GM23338 (cell line): ENCODE data around the gene DHRS13. TPM values are rescaled to one million over a fixed set of nuclear protein-coding genes. Genes with fewer than 3 reads are reported as not detected.

Experiments
- ATAC-seq: fragments of 200-7000 bp; cut with Tn5 transposase; 3 replicates; pipeline ENCODE4 v1.9.1; 2020
- DNase-seq: peaks from one replicate; pipeline ENCODE4 v3.0.0-alpha.2; 2015; ENCODE audit warnings: low spot score
- H2AFZ ChIP-seq: fragments of 200-600 bp; sonication (generic); 2 replicates; pipeline ENCODE4 v1.8.0; 2016; ENCODE audit warnings: antibody characterized with exemption, mild to moderate bottlenecking, moderate library complexity
- H3F3A ChIP-seq: fragments of 200-600 bp; sonication (generic); replicated peaks from 2 replicates; pipeline ENCODE4 v1.8.0; 2017; ENCODE audit warnings: antibody characterized with exemption, mixed run types, low read depth
- H3K27ac ChIP-seq: fragments of 200-600 bp; sonication (generic); 2 replicates; pipeline ENCODE4 v1.6.1; 2016; ENCODE audit warnings: low read depth
- H3K27me3 ChIP-seq: fragments of 200-600 bp; sonication (generic); 2 replicates; pipeline ENCODE4 v1.8.0; 2016; ENCODE audit warnings: mild to moderate bottlenecking, mixed run types, moderate library complexity; ENCODE audit not compliant: insufficient read depth
- H3K36me3 ChIP-seq: fragments of 200-600 bp; sonication (generic); 2 replicates; pipeline ENCODE4 v1.8.0; 2016; ENCODE audit warnings: mild to moderate bottlenecking; ENCODE audit not compliant: insufficient read depth
- H3K4me1 ChIP-seq: fragments of 200-600 bp; sonication (generic); 2 replicates; pipeline ENCODE4 v1.8.0; 2016; ENCODE audit warnings: mild to moderate bottlenecking, moderate library complexity; ENCODE audit not compliant: insufficient read depth
- H3K4me2 ChIP-seq: fragments of 200-600 bp; sonication (generic); 2 replicates; pipeline ENCODE4 v1.7.1; 2017; ENCODE audit warnings: mixed run types
- H3K4me3 ChIP-seq: fragments of 200-600 bp; sonication (generic); 2 replicates; pipeline ENCODE4 v1.6.1; 2016; ENCODE audit warnings: mixed run types
- H3K79me2 ChIP-seq: fragments of 200-600 bp; sonication (generic); replicated peaks from 2 replicates; pipeline ENCODE4 v1.8.0; 2017; ENCODE audit warnings: mild to moderate bottlenecking; ENCODE audit not compliant: insufficient read depth
- H3K9me2 ChIP-seq: fragments of 200-600 bp; sonication (generic); 2 replicates; pipeline ENCODE4 v1.8.0; 2017; ENCODE audit not compliant: insufficient read depth
- H4K20me1 ChIP-seq: fragments of 200-600 bp; sonication (generic); replicated peaks from 2 replicates; pipeline ENCODE4 v1.8.0; 2017; ENCODE audit warnings: mild to moderate bottlenecking; ENCODE audit not compliant: insufficient read depth
- H3K27ac Mint-ChIP-seq: 2 replicates; pipeline ENCODE4 v1.8.0; 2020; ENCODE audit warnings: inconsistent platforms, mild to moderate bottlenecking, moderate library complexity, mixed read lengths
- H3K27me3 Mint-ChIP-seq: 3 replicates; pipeline ENCODE4 v1.8.0; 2022; ENCODE audit warnings: low read depth, mild to moderate bottlenecking, moderate library complexity, mixed read lengths, inconsistent platforms; ENCODE audit not compliant: insufficient read depth, poor library complexity
- H3K36me3 Mint-ChIP-seq: 3 replicates; pipeline ENCODE4 v1.8.0; 2021; ENCODE audit warnings: low read depth, mild to moderate bottlenecking, inconsistent platforms, moderate library complexity, mixed read lengths
- H3K4me1 Mint-ChIP-seq: 3 replicates; pipeline ENCODE4 v1.8.0; 2020; ENCODE audit warnings: mild to moderate bottlenecking, inconsistent platforms, mixed read lengths
- H3K4me3 Mint-ChIP-seq: 3 replicates; pipeline ENCODE4 v1.8.0; 2021; ENCODE audit warnings: moderate library complexity, mild to moderate bottlenecking, inconsistent platforms, mixed read lengths
- H3K9me3 Mint-ChIP-seq: 3 replicates; pipeline ENCODE4 v1.8.0; 2020; ENCODE audit warnings: moderate library complexity, mild to moderate bottlenecking, inconsistent platforms, mixed read lengths
- CREB1 ChIP-seq: fragments of 250-450 bp; sonication (Bioruptor Pico); IDR thresholded peaks from 2 replicates; pipeline ENCODE4 v1.5.0; 2020; ENCODE audit warnings: low read depth, mild to moderate bottlenecking, moderate library complexity
- ETS1 ChIP-seq: IDR thresholded peaks from 2 replicates; pipeline ENCODE4 v1.6.1; 2016; ENCODE audit warnings: antibody characterized with exemption
- EZH2phosphoT487 ChIP-seq: fragments of 200-600 bp; sonication (generic); IDR thresholded peaks from one replicate; pipeline ENCODE4 v1.8.1; 2018; ENCODE audit warnings: antibody characterized with exemption; ENCODE audit not compliant: unreplicated experiment
- JUNB ChIP-seq: IDR thresholded peaks from one replicate; pipeline ENCODE4 v1.6.1; 2016; ENCODE audit warnings: antibody characterized with exemption; ENCODE audit not compliant: unreplicated experiment
- NANOG ChIP-seq: IDR thresholded peaks from 2 replicates; pipeline ENCODE4 v1.6.1; 2016; ENCODE audit warnings: antibody characterized with exemption, borderline replicate concordance
- POLR2AphosphoS5 ChIP-seq: IDR thresholded peaks from 2 replicates; pipeline ENCODE4 v1.6.1; 2016; ENCODE audit warnings: antibody characterized with exemption, low read depth
- STAT1 ChIP-seq: IDR thresholded peaks from one replicate; pipeline ENCODE4 v1.6.1; 2016; ENCODE audit warnings: antibody characterized with exemption; ENCODE audit not compliant: unreplicated experiment
- polyA plus RNA-seq: library from polyadenylated mRNA; unstranded; fragments of >200 nt; fragmentation: Nextera tagmentation; extraction: Ambion mirVana; gene quantifications from 2 replicates; pipeline ENCODE4 v1.2.1, GENCODE V29; 2016
- total RNA-seq: library from RNA; depleted of rRNA; stranded (reverse); fragments of >200 nt; shearing (Covaris generic); gene quantifications from 2 replicates; pipeline ENCODE4 v1.2.3, GENCODE V29; 2014

The DHRS13 gene
- total and polyA plus RNA-seq, 2 experiments from 2014 or later = 5.4 to 34.2 TPM

GRCh38 chr17:28858801-28859355 is 44.0 kb downstream of the DHRS13 start (continued):
- no peak for TF ChIP-seq ETS1
- TF ChIP-seq EZH2phosphoT487 = no peak

- no peak overlapping the region for H3K4me2 ChIP-seq
- H3K27me3 Mint-ChIP-seq = peaks cover 12% of the 10 kb centered on the region
- H3K36me3 ChIP-seq = peaks cover 7% of the 10 kb centered on the region
- no peak for ATAC-seq
- H3K27ac ChIP-seq = no peak overlapping the region
- no peaks in the 10 kb centered on the region for H3K9me3 Mint-ChIP-seq
- peaks cover 4% of the 10 kb centered on the region for H3K4me1 ChIP-seq
- DNase-seq = no peak
- no peaks in the 10 kb centered on the region for H3K9me2 ChIP-seq
- peaks cover 5% of the 10 kb centered on the region for H3K4me1 Mint-ChIP-seq
- no peaks in the 10 kb centered on the region for H3K27me3 ChIP-seq
- TF ChIP-seq CREB1 (no peak), JUNB (no peak), NANOG (no peak), ETS1 (no peak)
- H3K79me2 ChIP-seq = peaks cover 13% of the 10 kb centered on the region
- peaks cover 45% of the 10 kb centered on the region for H3K36me3 Mint-ChIP-seq
- no peak overlapping the region for H3K27ac Mint-ChIP-seq
- H4K20me1 ChIP-seq = no peaks in the 10 kb centered on the region
- H3K4me3 Mint-ChIP-seq = no peak overlapping the region
- no peak overlapping the region for H3K4me3 ChIP-seq
- 0 out of 2 replicates have a peak, but pooled peaks cover 11% of the 10 kb centered on the region for H3F3A ChIP-seq
- H2AFZ ChIP-seq = no peak overlapping the region
These were observed 44.7 kb downstream of the DHRS13 start for GRCh38 chr17:28857905-28858800.

GRCh38 chr17:28856028-28856574 is 46.8 kb downstream of the DHRS13 start:
- H3K27ac Mint-ChIP-seq = no peak overlapping the region
- peaks cover 12% of the 10 kb centered on the region for H3K27me3 Mint-ChIP-seq
- ATAC-seq (no peak), DNase-seq (no peak)
- peaks cover 7% of the 10 kb centered on the region for H3K36me3 ChIP-seq
- H3K79me2 ChIP-seq = peaks cover 13% of the 10 kb centered on the region
- H3K9me3 Mint-ChIP-seq = no peaks in the 10 kb centered on the region
- no peaks in the 10 kb centered on the region for H4K20me1 ChIP-seq
- H3F3A ChIP-seq = 0 out of 2 replicates have a peak, but pooled peaks cover 7% of the 10 kb centered on the region
- no peak for TF ChIP-seq STAT1
- TF ChIP-seq POLR2AphosphoS5 = no peak
- no peak for TF ChIP-seq JUNB
- peaks cover 2% of the 10 kb centered on the region; the same call in 2 of the 3 replicates for H3K4me1 Mint-ChIP-seq
- no peak overlapping the region for H2AFZ ChIP-seq
- H3K36me3 Mint-ChIP-seq = peaks cover 41% of the 10 kb centered on the region
- H3K27ac ChIP-seq = no peak overlapping the region
- no peaks in the 10 kb centered on the region for H3K9me2 ChIP-seq
- H3K4me3 Mint-ChIP-seq = peak overlapping the region; percentile 93
- no peaks in the 10 kb centered on the region for H3K27me3 ChIP-seq
- H3K4me2 ChIP-seq = peak overlapping the region; percentile 92
- peaks cover 4% of the 10 kb centered on the region for H3K4me1 ChIP-seq
- H3K4me3 ChIP-seq = peak overlapping the region; percentile 70
